Measurements from ENCODE around the gene CNTNAP2.
A peak's percentile ranks its signal among the peaks of the same experiment; 100 is the strongest.

Gene CNTNAP2

GRCh38 chr7:146115548-146115850 lies 1.1 kb upstream of the CNTNAP2 start:
- ATAC-seq (ENCODE audit: insufficient read depth, low read depth) (no peak), DNase-seq (no peak)
- no peak overlapping the region for H3K27ac ChIP-seq (ENCODE audit: low read length)
- H3K36me3 ChIP-seq (ENCODE audit: insufficient read depth, low read length), result no peaks in the 10 kb centered on the region
- no peaks in the 10 kb centered on the region for H3K79me2 ChIP-seq (ENCODE audit: insufficient read depth, low read length)
- no peaks in the 10 kb centered on the region for H3K27me3 ChIP-seq (ENCODE audit: insufficient read depth, low read length, poor library complexity)
- no peaks in the 10 kb centered on the region for H3K4me1 ChIP-seq (ENCODE audit: insufficient read depth, low read length)
- no peak for TF ChIP-seq CTCF (IDR thresholded peaks at IDR 0.05; ENCODE audit: borderline replicate concordance, extremely low read depth, low read length, poor library complexity, severe bottlenecking)
- no peak for TF ChIP-seq EZH2 (IDR thresholded peaks at IDR 0.05; ENCODE audit: borderline replicate concordance, low read depth, low read length, severe bottlenecking)
- no peak overlapping the region for H3K9ac ChIP-seq (ENCODE audit: low read depth, low read length)
- no peaks in the 10 kb centered on the region for H3K9me3 ChIP-seq (ENCODE audit: insufficient read depth, low read length, severe bottlenecking)
- no peak overlapping the region for H3K4me2 ChIP-seq (ENCODE audit: insufficient read depth, low read length)
- no peak overlapping the region for H2AFZ ChIP-seq (ENCODE audit: low read depth, low read length)
- no peak overlapping the region for H3K4me3 ChIP-seq (ENCODE audit: low read depth in 1 of 2, low read length in 2 of 2)
- H4K20me1 ChIP-seq (ENCODE audit: insufficient read depth, low read length), result no peaks in the 10 kb centered on the region

- H3K9me3 ChIP-seq (ENCODE audit: insufficient read depth, low read length, severe bottlenecking), result no peaks in the 10 kb centered on the region
- no peak overlapping the region for H3K4me3 ChIP-seq (ENCODE audit: low read depth in 1 of 2, low read length in 2 of 2)
- TF ChIP-seq EZH2 (IDR thresholded peaks at IDR 0.05; ENCODE audit: borderline replicate concordance, low read depth, low read length, severe bottlenecking), result no peak
- TF ChIP-seq CTCF (IDR thresholded peaks at IDR 0.05; ENCODE audit: borderline replicate concordance, extremely low read depth, low read length, poor library complexity, severe bottlenecking), result no peak
- H3K27ac ChIP-seq (ENCODE audit: low read length), result no peak overlapping the region
- no peaks in the 10 kb centered on the region for H3K79me2 ChIP-seq (ENCODE audit: insufficient read depth, low read length)
- no peak overlapping the region for H2AFZ ChIP-seq (ENCODE audit: low read depth, low read length)
- no peaks in the 10 kb centered on the region for H3K4me1 ChIP-seq (ENCODE audit: insufficient read depth, low read length)
- no peak overlapping the region for H3K4me2 ChIP-seq (ENCODE audit: insufficient read depth, low read length)
- no peaks in the 10 kb centered on the region for H3K27me3 ChIP-seq (ENCODE audit: insufficient read depth, low read length, poor library complexity)
- no peak overlapping the region for H3K9ac ChIP-seq (ENCODE audit: low read depth, low read length)
- H3K36me3 ChIP-seq (ENCODE audit: insufficient read depth, low read length), result no peaks in the 10 kb centered on the region
- H4K20me1 ChIP-seq (ENCODE audit: insufficient read depth, low read length), result no peaks in the 10 kb centered on the region
- peak; percentile 15 for DNase-seq
- no peak for ATAC-seq (ENCODE audit: insufficient read depth, low read depth)
Observed at GRCh38 chr7:146115851-146116520, 615 bp upstream of the CNTNAP2 start.

GRCh38 chr7:146117576-146117975 lies 975 bp downstream of the CNTNAP2 start:
- Histone ChIP-seq H3K4me3 (ENCODE audit: low read depth in 1 of 2, low read length in 2 of 2) (no peak overlapping the region), H3K36me3 (ENCODE audit: insufficient read depth, low read length) (no peaks in the 10 kb centered on the region), H3K4me1 (ENCODE audit: insufficient read depth, low read length) (no peaks in the 10 kb centered on the region), H3K4me2 (ENCODE audit: insufficient read depth, low read length) (no peak overlapping the region), H3K27me3 (ENCODE audit: insufficient read depth, low read length, poor library complexity) (no peaks in the 10 kb centered on the region), H2AFZ (ENCODE audit: low read depth, low read length) (no peak overlapping the region), H3K9me3 (ENCODE audit: insufficient read depth, low read length, severe bottlenecking) (no peaks in the 10 kb centered on the region), H3K27ac (ENCODE audit: low read length) (no peak overlapping the region), H3K9ac (ENCODE audit: low read depth, low read length) (no peak overlapping the region), H4K20me1 (ENCODE audit: insufficient read depth, low read length) (no peaks in the 10 kb centered on the region), H3K79me2 (ENCODE audit: insufficient read depth, low read length) (no peaks in the 10 kb centered on the region)
- DNase-seq, result no peak
- TF ChIP-seq EZH2 (IDR thresholded peaks at IDR 0.05; ENCODE audit: borderline replicate concordance, low read depth, low read length, severe bottlenecking), result no peak
- no peak for TF ChIP-seq CTCF (IDR thresholded peaks at IDR 0.05; ENCODE audit: borderline replicate concordance, extremely low read depth, low read length, poor library complexity, severe bottlenecking)
- no peak for ATAC-seq (ENCODE audit: insufficient read depth, low read depth)

GRCh38 chr7:146119002-146119401 lies 2.4 kb downstream of the CNTNAP2 start:
- no peaks in the 10 kb centered on the region for H3K9me3 ChIP-seq (ENCODE audit: insufficient read depth, low read length, severe bottlenecking)
- no peaks in the 10 kb centered on the region for H3K36me3 ChIP-seq (ENCODE audit: insufficient read depth, low read length)
- H2AFZ ChIP-seq (ENCODE audit: low read depth, low read length), result no peak overlapping the region
- TF ChIP-seq CTCF (IDR thresholded peaks at IDR 0.05; ENCODE audit: borderline replicate concordance, extremely low read depth, low read length, poor library complexity, severe bottlenecking) (no peak), EZH2 (IDR thresholded peaks at IDR 0.05; ENCODE audit: borderline replicate concordance, low read depth, low read length, severe bottlenecking) (no peak)
- no peaks in the 10 kb centered on the region for H3K79me2 ChIP-seq (ENCODE audit: insufficient read depth, low read length)
- no peak overlapping the region for H3K27ac ChIP-seq (ENCODE audit: low read length)
- H3K4me3 ChIP-seq (ENCODE audit: low read depth in 1 of 2, low read length in 2 of 2), result no peak overlapping the region
- no peak for ATAC-seq (ENCODE audit: insufficient read depth, low read depth)
- no peak overlapping the region for H3K4me2 ChIP-seq (ENCODE audit: insufficient read depth, low read length)
- no peaks in the 10 kb centered on the region for H3K27me3 ChIP-seq (ENCODE audit: insufficient read depth, low read length, poor library complexity)
- DNase-seq, result no peak
- no peaks in the 10 kb centered on the region for H4K20me1 ChIP-seq (ENCODE audit: insufficient read depth, low read length)
- H3K4me1 ChIP-seq (ENCODE audit: insufficient read depth, low read length), result no peaks in the 10 kb centered on the region
- H3K9ac ChIP-seq (ENCODE audit: low read depth, low read length), result no peak overlapping the region
